Gastroesophageal sphincter (tissue), 4 donors: ENCODE data around the gene AKAP13. TPM values are rescaled to one million over a fixed set of nuclear protein-coding genes. Genes with fewer than 3 reads are reported as not detected.

Experiments used
- ATAC-seq: fragments of 150-250 bp; one replicate; pipeline ENCODE4 v1.9.1; 2016; ENCODE audit warnings: mild to moderate bottlenecking, moderate library complexity
- H3K27ac ChIP-seq, 4 donors: fragments of 200-600 bp; sonication (generic) in 3 of 4; 1 replicate in 3 of 4; 2 replicates in 1 of 4; pipeline ENCODE4 v1.5.1; 2016 to 2019
- H3K27me3 ChIP-seq: fragments of 200-600 bp; sonication (generic); one replicate; pipeline ENCODE4 v1.5.1; 2019
- H3K36me3 ChIP-seq, 2 donors: fragments of 200-600 bp; sonication (generic); one replicate each; pipeline ENCODE4 v1.5.1; 2019; ENCODE audit warnings: control low read depth in 1 of 2
- H3K4me1 ChIP-seq, 3 donors: fragments of 200-600 bp; sonication (generic); 1 replicate in 2 of 3; 2 replicates in 1 of 3; pipeline ENCODE4 v1.5.1; 2016 to 2019; ENCODE audit warnings: control low read depth in 2 of 3
- H3K4me3 ChIP-seq, 2 donors: fragments of 200-600 bp; sonication (generic); one replicate each; pipeline ENCODE4 v1.5.1; 2019; ENCODE audit warnings: mild to moderate bottlenecking in 1 of 2, moderate library complexity in 1 of 2
- H3K9me3 ChIP-seq, 3 donors: fragments of 200-600 bp; sonication (generic); one replicate each; pipeline ENCODE4 v1.5.1; 2017 to 2019; ENCODE audit warnings: control low read depth in 2 of 3
- CTCF ChIP-seq, 4 experiments: fragments of 200-600 bp in 2 of 4; fragments of 450-650 bp in 2 of 4; sonication (generic) in 1 of 4; IDR thresholded peaks; one replicate each; pipeline ENCODE4 v1.5.1; 2017 to 2019; ENCODE audit warnings: antibody characterized with exemption in 4 of 4, mild to moderate bottlenecking in 2 of 4, moderate library complexity in 2 of 4
- EP300 ChIP-seq: sonication (generic); formaldehyde crosslinking; IDR thresholded peaks from one replicate; pipeline ENCODE4 v1.6.1; 2017; ENCODE audit warnings: antibody characterized with exemption, mild to moderate bottlenecking
- POLR2A ChIP-seq, 2 donors: fragments of 450-650 bp; IDR thresholded peaks; one replicate each; pipeline ENCODE4 v1.6.1; 2017; ENCODE audit warnings: antibody characterized with exemption in 2 of 2, mild to moderate bottlenecking in 2 of 2, moderate library complexity in 1 of 2
- POLR2AphosphoS5 ChIP-seq: sonication (generic); formaldehyde crosslinking; IDR thresholded peaks from one replicate; pipeline ENCODE4 v1.6.1; 2017; ENCODE audit warnings: antibody characterized with exemption
- WGBS, 2 donors: methylation state at CpG; one replicate each; pipeline ENCODE4 v1.1.5; 2018; ENCODE audit warnings: low coverage in 1 of 2; 5-methylcytosine and 5-hydroxymethylcytosine counted together
- total RNA-seq, 4 donors: library from RNA; depleted of rRNA; stranded (reverse); fragments of >200 nt; gene quantifications; one replicate each; pipeline ENCODE4 v1.1.0, GENCODE V29; 2016

The AKAP13 gene
- total RNA-seq, 4 donors from 2014 or later, result 196 to 252 (median 215) TPM

- Histone ChIP-seq H3K4me1 (peaks cover 0 to 32% (median 11%) of the 10 kb centered on the region in 3 donors), H3K27me3 (no peaks in the 10 kb centered on the region), H3K36me3 (no peaks in the 10 kb centered on the region), H3K9me3 (no peaks in the 10 kb centered on the region), H3K4me3 (no peak overlapping the region), H3K27ac (peak overlapping the region in 3 of 4 donors; percentile 30 to 65 (median 54))
- WGBS, 2 donors, result 70 to 72% methylated on average over 4 of the region's 4 CpGs
- TF ChIP-seq CTCF (IDR thresholded peaks at IDR 0.05) (no peak), EP300 (no peak), POLR2AphosphoS5 (no peak), POLR2A (IDR thresholded peaks at IDR 0.05) (no peak)
- no peak for ATAC-seq
Measured at GRCh38 chr15:85361323-85361722, 19.1 kb upstream of the AKAP13 start.

GRCh38 chr15:85362436-85363081, 17.8 kb upstream of the AKAP13 start:
- H3K9me3 ChIP-seq, result no peaks in the 10 kb centered on the region
- no peaks in the 10 kb centered on the region for H3K36me3 ChIP-seq
- no peak overlapping the region for H3K4me3 ChIP-seq
- no peaks in the 10 kb centered on the region for H3K27me3 ChIP-seq
- TF ChIP-seq CTCF (IDR thresholded peaks at IDR 0.05) (no peak), POLR2AphosphoS5 (no peak), EP300 (no peak), POLR2A (IDR thresholded peaks at IDR 0.05) (no peak)
- WGBS, 2 donors, result 93% methylated on average over 4 of the region's 6 CpGs; no CpG with 5 or more reads in 1 of the 2 donors
- no peak for ATAC-seq
- peak overlapping the region in 2 of 4 donors; percentile 30 to 65 for H3K27ac ChIP-seq
- peaks cover 0 to 21% (median 7%) of the 10 kb centered on the region in 3 donors for H3K4me1 ChIP-seq

- no peaks in the 10 kb centered on the region for H3K36me3 ChIP-seq
- no peaks in the 10 kb centered on the region for H3K9me3 ChIP-seq
- ATAC-seq, result no peak
- H3K4me1 ChIP-seq, result peaks cover 0 to 10% (median 0%) of the 10 kb centered on the region in 3 donors
- WGBS, 2 donors, result 93 to 100% methylated on average over 2 of the region's 2 CpGs
- no peak overlapping the region for H3K4me3 ChIP-seq
- TF ChIP-seq POLR2A (IDR thresholded peaks at IDR 0.05), result no peak
- no peak overlapping the region for H3K27ac ChIP-seq
- no peaks in the 10 kb centered on the region for H3K27me3 ChIP-seq
Measured at GRCh38 chr15:85365980-85366379, 14.4 kb upstream of the AKAP13 start.

- ATAC-seq, result no peak
- no peaks in the 10 kb centered on the region for H3K36me3 ChIP-seq
- H3K27ac ChIP-seq, result no peak overlapping the region
- H3K4me3 ChIP-seq, result no peak overlapping the region
- no peaks in the 10 kb centered on the region for H3K9me3 ChIP-seq
- TF ChIP-seq EP300 (no peak), POLR2AphosphoS5 (no peak)
- H3K4me1 ChIP-seq, result no peaks in the 10 kb centered on the region
- H3K27me3 ChIP-seq, result no peaks in the 10 kb centered on the region
- 98% methylated on average over 4 of the region's 4 CpGs; no CpG with 5 or more reads in 1 of the 2 donors for WGBS, 2 donors
Measured at GRCh38 chr15:85367741-85368140, 12.7 kb upstream of the AKAP13 start.

- Histone ChIP-seq H3K27ac (no peak overlapping the region), H3K9me3 (no peaks in the 10 kb centered on the region), H3K4me3 (no peak overlapping the region), H3K36me3 (no peaks in the 10 kb centered on the region), H3K27me3 (no peaks in the 10 kb centered on the region), H3K4me1 (peaks cover 0 to 7% (median 0%) of the 10 kb centered on the region in 3 donors)
- TF ChIP-seq EP300 (no peak), POLR2A (IDR thresholded peaks at IDR 0.05) (no peak)
- no peak for ATAC-seq
- WGBS, 2 donors, result 84 to 85% methylated on average over 4 of the region's 4 CpGs
Measured at GRCh38 chr15:85374831-85375230, 5.6 kb upstream of the AKAP13 start.

GRCh38 chr15:85377269-85377668, 3.1 kb upstream of the AKAP13 start:
- Histone ChIP-seq H3K4me1 (peaks cover 0 to 13% (median 0%) of the 10 kb centered on the region in 3 donors), H3K4me3 (no peak overlapping the region), H3K36me3 (no peaks in the 10 kb centered on the region), H3K27ac (no peak overlapping the region), H3K27me3 (no peaks in the 10 kb centered on the region), H3K9me3 (no peaks in the 10 kb centered on the region)
- ATAC-seq, result no peak
- WGBS, 2 donors, result 90 to 95% methylated on average over 2 of the region's 2 CpGs
- TF ChIP-seq POLR2A (IDR thresholded peaks at IDR 0.05), result no peak
- no peak for TF ChIP-seq POLR2AphosphoS5
- TF ChIP-seq CTCF (IDR thresholded peaks at IDR 0.05), result no peak
- no peak for TF ChIP-seq EP300
